IMR-90 (cell line): ENCODE data around the gene ZMAT2. TPM values are rescaled to one million over a fixed set of nuclear protein-coding genes. Genes with fewer than 3 reads are reported as not detected.
A peak's percentile ranks its signal among the peaks of the same experiment; 100 is the strongest.

ENCODE experiments used
- ATAC-seq: fragments of 200-7000 bp; cut with Tn5 transposase; 2 replicates; pipeline ENCODE4 v1.9.1; 2020; ENCODE audit warnings: low read depth, mild to moderate bottlenecking, moderate library complexity
- BruUV-seq: library from RNA; stranded (reverse); fragments of 400-500 nt; replicated peaks from 2 replicates; lab custom pipeline; 2021; lab: Mats Ljungman, UMichigan
- CTCF ChIA-PET: fragments of 300-600 bp; formaldehyde crosslinking; extraction: SDS; loops from one replicate; lab custom pipeline; 2021; ENCODE audit warnings: antibody characterized with exemption; lab: Yijun Ruan, JAX
- POLR2A ChIA-PET: fragments of 300-600 bp; sonication (Branson Sonifier 250); formaldehyde crosslinking; loops from one replicate; lab custom pipeline; 2022; ENCODE audit warnings: antibody characterized with exemption; ENCODE audit not compliant: unreplicated experiment; lab: Charles Lee
- DNase-seq: peaks from one replicate; pipeline ENCODE4 v3.0.0; 2013
- H2AFZ ChIP-seq: replicated peaks from 2 replicates; pipeline ENCODE3; 2013; ENCODE audit warnings: low read length, mild to moderate bottlenecking; ENCODE audit not compliant: poor library complexity
- H2AK5ac ChIP-seq: 2 replicates; pipeline ENCODE4 v1.6.1; 2013; ENCODE audit warnings: low read depth, low read length, inconsistent platforms
- H2AK9ac ChIP-seq: replicated peaks from 2 replicates; pipeline ENCODE3; 2013; ENCODE audit warnings: mild to moderate bottlenecking, low read depth, low read length, moderate library complexity; ENCODE audit not compliant: poor library complexity
- H2BK120ac ChIP-seq: 2 replicates; pipeline ENCODE4 v1.6.1; 2013; ENCODE audit warnings: low read depth, low read length, inconsistent platforms
- H2BK15ac ChIP-seq: 3 replicates; pipeline ENCODE4 v1.6.1; 2013; ENCODE audit warnings: low read depth, low read length, inconsistent platforms
- H2BK20ac ChIP-seq: 2 replicates; pipeline ENCODE4 v1.6.1; 2013; ENCODE audit warnings: low read depth, mild to moderate bottlenecking, inconsistent platforms, low read length, moderate library complexity
- H2BK5ac ChIP-seq: 2 replicates; pipeline ENCODE4 v1.6.1; 2013; ENCODE audit warnings: mild to moderate bottlenecking, low read depth, low read length, inconsistent platforms; ENCODE audit not compliant: poor library complexity, severe bottlenecking
- H3K14ac ChIP-seq: replicated peaks from 2 replicates; pipeline ENCODE4 v1.6.1; 2013; ENCODE audit warnings: low read depth, low read length, inconsistent platforms
- H3K18ac ChIP-seq: 2 replicates; pipeline ENCODE4 v1.6.1; 2013; ENCODE audit warnings: low read depth, low read length, control low read depth
- H3K23ac ChIP-seq: 2 replicates; pipeline ENCODE4 v1.6.1; 2013; ENCODE audit warnings: low read depth, low read length, inconsistent platforms
- H3K27ac ChIP-seq: 2 replicates; pipeline ENCODE4 v1.5.1; 2013; ENCODE audit warnings: mild to moderate bottlenecking, control low read depth, low read length; ENCODE audit not compliant: insufficient read depth
- H3K27me3 ChIP-seq: 2 replicates; pipeline ENCODE4 v1.6.1; 2013; ENCODE audit warnings: low read length; ENCODE audit not compliant: control insufficient read depth, insufficient read depth
- H3K36me3 ChIP-seq: 2 replicates; pipeline ENCODE4 v1.6.1; 2013; ENCODE audit warnings: low read length, mixed read lengths; ENCODE audit not compliant: control insufficient read depth, insufficient read depth
- H3K4ac ChIP-seq: 2 replicates; pipeline ENCODE4 v1.6.1; 2013; ENCODE audit warnings: low read depth, low read length, inconsistent platforms
- H3K4me1 ChIP-seq: 2 replicates; pipeline ENCODE4 v1.6.1; 2013; ENCODE audit warnings: low read length, mixed read lengths; ENCODE audit not compliant: control insufficient read depth, insufficient read depth
- H3K4me2 ChIP-seq: 2 replicates; pipeline ENCODE4 v1.6.1; 2013; ENCODE audit warnings: low read depth, mild to moderate bottlenecking, control low read depth, low read length, moderate library complexity
- H3K4me3 ChIP-seq: 2 replicates; pipeline ENCODE4 v1.5.1; 2013; ENCODE audit warnings: low read depth, mild to moderate bottlenecking, control low read depth, low read length, moderate library complexity; ENCODE audit not compliant: insufficient read depth
- H3K56ac ChIP-seq: 2 replicates; pipeline ENCODE4 v1.6.1; 2013; ENCODE audit warnings: low read length, inconsistent platforms; ENCODE audit not compliant: insufficient read depth; ENCODE audit errors: extremely low read depth
- H3K79me1 ChIP-seq, 2 experiments: 2 replicates each; pipeline ENCODE4 v1.6.1; 2013; ENCODE audit warnings: low read length in 2 of 2, inconsistent platforms in 1 of 2, low read depth in 1 of 2
- H3K9ac ChIP-seq: 2 replicates; pipeline ENCODE4 v1.6.1; 2013; ENCODE audit warnings: low read depth, low read length, control low read depth
- H3K9me1 ChIP-seq: 2 replicates; pipeline ENCODE4 v1.6.1; 2013; ENCODE audit warnings: low read length, inconsistent platforms; ENCODE audit not compliant: insufficient read depth
- H3K9me3 ChIP-seq: 2 replicates; pipeline ENCODE4 v1.6.1; 2013; ENCODE audit warnings: low read length; ENCODE audit not compliant: control insufficient read depth, insufficient read depth
- H4K20me1 ChIP-seq: 2 replicates; pipeline ENCODE4 v1.6.1; 2013; ENCODE audit warnings: low read length, inconsistent platforms; ENCODE audit not compliant: insufficient read depth
- H4K5ac ChIP-seq: 2 replicates; pipeline ENCODE4 v1.6.1; 2013; ENCODE audit warnings: mild to moderate bottlenecking, low read depth, low read length, control low read depth
- H4K8ac ChIP-seq, 2 experiments: 2 replicates each; pipeline ENCODE4 v1.6.1; 2013; ENCODE audit warnings: low read depth in 2 of 2, low read length in 2 of 2, control low read depth in 1 of 2, inconsistent platforms in 1 of 2
- H4K91ac ChIP-seq: 2 replicates; pipeline ENCODE4 v1.6.1; 2013; ENCODE audit warnings: low read depth, low read length, inconsistent platforms; ENCODE audit not compliant: insufficient read depth
- BHLHE40 ChIP-seq: fragments of 150-350 bp; IDR thresholded peaks from 2 replicates; pipeline ENCODE4 v1.6.1; 2016; ENCODE audit warnings: mild to moderate bottlenecking, low read depth, low read length
- CEBPB ChIP-seq: IDR thresholded peaks from 2 replicates; pipeline ENCODE4 v1.6.1; 2012; ENCODE audit warnings: low read depth, low read length, improper control_type of control experiment
- CHD1 ChIP-seq: IDR thresholded peaks from 2 replicates; pipeline ENCODE4 v1.6.1; 2012; ENCODE audit warnings: low read depth, low read length, improper control_type of control experiment
- ELK1 ChIP-seq: fragments of 150-350 bp; IDR thresholded peaks from 2 replicates; pipeline ENCODE4 v1.6.1; 2016; ENCODE audit warnings: low read depth, mild to moderate bottlenecking, low read length, moderate library complexity, borderline replicate concordance
- FOS ChIP-seq: fragments of 150-350 bp; IDR thresholded peaks from 2 replicates; pipeline ENCODE4 v1.6.1; 2016; ENCODE audit warnings: low read depth, low read length
- MAZ ChIP-seq: IDR thresholded peaks from 2 replicates; pipeline ENCODE4 v1.6.1; 2012; ENCODE audit warnings: low read depth, mild to moderate bottlenecking, low read length, improper control_type of control experiment, moderate library complexity, borderline replicate concordance
- MXI1 ChIP-seq: IDR thresholded peaks from 2 replicates; pipeline ENCODE4 v1.6.1; 2012; ENCODE audit warnings: low read depth, mild to moderate bottlenecking, low read length, moderate library complexity, borderline replicate concordance
- NFE2L2 ChIP-seq: fragments of 150-350 bp; IDR thresholded peaks from 2 replicates; pipeline ENCODE4 v1.6.1; 2016; ENCODE audit warnings: low read depth, mild to moderate bottlenecking, low read length
- POLR2A ChIP-seq: IDR thresholded peaks from 2 replicates; pipeline ENCODE4 v1.6.1; 2012; ENCODE audit warnings: mild to moderate bottlenecking, low read depth, low read length
- RAD21 ChIP-seq: IDR thresholded peaks from 2 replicates; pipeline ENCODE4 v1.6.1; 2012; ENCODE audit warnings: low read length, improper control_type of control experiment
- RFX5 ChIP-seq: IDR thresholded peaks from 2 replicates; pipeline ENCODE4 v1.8.0; 2012; ENCODE audit warnings: low read depth, mild to moderate bottlenecking, low read length, moderate library complexity
- WGBS, 2 experiments: methylation state at CpG; one replicate each; pipeline versions ENCODE4 v1.1.5 to v1.1.7; 2013; ENCODE audit warnings: missing lambda C conversion rate in 2 of 2; ENCODE audit not compliant: insufficient read length in 1 of 2; ENCODE audit errors: extremely low coverage in 2 of 2; 5-methylcytosine and 5-hydroxymethylcytosine counted together
- dilution Hi-C: fragments of 300-500 bp; cut with HindIII; formaldehyde crosslinking; loops from one replicate; pipeline ENCODE4 v1.14.3; 2018; ENCODE audit warnings: low sequenced_read_pairs; ENCODE audit not compliant: unreplicated experiment
- in situ Hi-C: fragments of 300-500 bp; cut with MboI; formaldehyde crosslinking; loops from 3 replicates; pipeline ENCODE4 v1.14.3; 2019; ENCODE audit warnings: low sequenced_read_pairs, inconsistent platforms, mixed read lengths
- intact Hi-C: fragments of 100-400 bp; cut with micrococcal nuclease; formaldehyde crosslinking; loops from 2 replicates; pipeline ENCODE4 v1.10.0; 2022
- polyA plus RNA-seq, 3 experiments: library from polyadenylated mRNA; depleted of rRNA; stranded (reverse); fragments of >200 nt; gene quantifications; 2 replicates each; pipeline ENCODE4 v1.2.3, GENCODE V29; 2012; ENCODE audit warnings: low replicate concordance in 1 of 3
- total RNA-seq: library from RNA; depleted of rRNA; stranded (reverse); fragments of >200 nt; gene quantifications from 2 replicates; pipeline ENCODE4 v1.2.3, GENCODE V29; 2012
- TF ChIP-seq, protein P1 (sequence below): fragments of 150-350 bp; IDR thresholded peaks from 2 replicates; pipeline ENCODE4 v1.6.1; 2017; ENCODE audit warnings: mild to moderate bottlenecking, antibody characterized with exemption, low read length, low read depth
- TF ChIP-seq, protein P2 (sequence below): conservative IDR thresholded peaks from 2 replicates; pipeline ENCODE4 v1.5.1; 2012; ENCODE audit warnings: mild to moderate bottlenecking, low read depth, low read length, improper control_type of control experiment

ZMAT2 gene
- total and polyA plus RNA-seq, 2 of the 4 experiments (the other 2 are of a cell fraction), result 16.3 to 41.2 TPM

DNA sequence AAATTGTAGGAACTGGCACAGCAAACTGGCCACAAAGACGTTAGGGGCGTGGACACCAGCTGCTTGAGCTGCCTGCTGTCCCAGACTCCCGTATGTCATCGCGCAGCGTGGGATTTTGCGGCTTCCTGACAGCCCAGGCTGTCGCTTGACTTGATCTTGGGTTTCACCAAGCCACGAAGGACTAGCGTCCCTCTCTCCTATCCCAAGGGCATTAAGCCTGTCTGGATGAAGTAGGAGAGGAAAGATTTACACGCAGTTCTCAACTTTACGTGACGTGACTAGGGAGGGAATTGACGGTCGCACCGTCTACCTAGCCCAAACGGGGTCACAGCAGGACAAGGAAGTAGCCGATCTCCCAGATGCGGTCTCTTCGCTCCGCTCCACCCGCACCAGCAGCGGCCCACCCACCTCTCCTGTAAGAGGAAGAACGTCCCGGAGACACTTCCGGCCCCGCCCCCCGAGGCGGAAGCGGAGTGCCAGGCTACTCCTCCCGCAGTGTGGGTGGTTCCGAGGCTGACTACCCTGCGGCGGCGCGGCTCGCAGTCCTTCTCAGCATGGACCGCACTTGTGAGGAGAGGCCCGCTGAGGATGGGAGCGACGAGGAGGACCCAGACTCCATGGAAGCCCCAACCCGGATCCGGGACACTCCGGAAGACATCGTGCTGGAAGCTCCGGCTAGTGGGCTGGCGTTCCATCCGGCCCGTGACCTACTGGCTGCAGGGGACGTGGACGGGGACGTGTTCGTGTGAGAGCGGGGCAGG lies 35.7 kb upstream of the ZMAT2 start, which contains the start of gene WDR55:
Gene WDR55, plus strand, starts transcription at position 546 of the 761 bp plus-strand sequence. Its CDS starts 9 bp downstream, at position 555.
- dilution Hi-C loops, result no loop called here
- no peaks in the 10 kb centered on the region for H3K9me3 ChIP-seq
- H3K79me1 ChIP-seq, result peaks cover 23 to 48% of the 10 kb centered on the region in 2 experiments
- H2BK120ac ChIP-seq, result peak within 1 kb of the TSS; percentile 41
- ChIA-PET CTCF (no interaction called here), POLR2A (interaction anchor here (1.2 kb wide), 1 partner anchor 107 kb away, joined by 3 read pairs; the partner anchor contains the start of gene SRA1)
- peak within 1 kb of the TSS; percentile 58 for H4K91ac ChIP-seq
- H3K4me3 ChIP-seq, result peak within 1 kb of the TSS; percentile 86
- no TSS peak for BruUV-seq
- no peaks in the 10 kb centered on the region for H3K27me3 ChIP-seq
- H3K4me1 ChIP-seq, result peaks cover 3% of the 10 kb centered on the region; the same call in 1 of the 2 replicates
- ATAC-seq (peak; percentile 97), DNase-seq (peak; percentile 88)
- peak within 1 kb of the TSS; percentile 93 for H2BK5ac ChIP-seq
- peak within 1 kb of the TSS; percentile 96 for H3K4me2 ChIP-seq
- TF ChIP-seq CEBPB, result no peak
- TF ChIP-seq MXI1, result peak; percentile 90
- TF ChIP-seq BHLHE40, result peak; percentile 34; the same call in 1 of the 2 replicates
- TF ChIP-seq ELK1, result no peak
- 0 out of 2 replicates have a peak, but pooled peaks have one; percentile 27 for TF ChIP-seq CHD1
- no peak for TF ChIP-seq FOS
- TF ChIP-seq, protein P1, sequence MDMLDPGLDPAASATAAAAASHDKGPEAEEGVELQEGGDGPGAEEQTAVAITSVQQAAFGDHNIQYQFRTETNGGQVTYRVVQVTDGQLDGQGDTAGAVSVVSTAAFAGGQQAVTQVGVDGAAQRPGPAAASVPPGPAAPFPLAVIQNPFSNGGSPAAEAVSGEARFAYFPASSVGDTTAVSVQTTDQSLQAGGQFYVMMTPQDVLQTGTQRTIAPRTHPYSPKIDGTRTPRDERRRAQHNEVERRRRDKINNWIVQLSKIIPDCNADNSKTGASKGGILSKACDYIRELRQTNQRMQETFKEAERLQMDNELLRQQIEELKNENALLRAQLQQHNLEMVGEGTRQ, result no peak
- peak; percentile 91 for TF ChIP-seq POLR2A
- 0 out of 2 replicates have a peak, but pooled peaks have one; percentile 5 for TF ChIP-seq RAD21
- TF ChIP-seq, protein P2, sequence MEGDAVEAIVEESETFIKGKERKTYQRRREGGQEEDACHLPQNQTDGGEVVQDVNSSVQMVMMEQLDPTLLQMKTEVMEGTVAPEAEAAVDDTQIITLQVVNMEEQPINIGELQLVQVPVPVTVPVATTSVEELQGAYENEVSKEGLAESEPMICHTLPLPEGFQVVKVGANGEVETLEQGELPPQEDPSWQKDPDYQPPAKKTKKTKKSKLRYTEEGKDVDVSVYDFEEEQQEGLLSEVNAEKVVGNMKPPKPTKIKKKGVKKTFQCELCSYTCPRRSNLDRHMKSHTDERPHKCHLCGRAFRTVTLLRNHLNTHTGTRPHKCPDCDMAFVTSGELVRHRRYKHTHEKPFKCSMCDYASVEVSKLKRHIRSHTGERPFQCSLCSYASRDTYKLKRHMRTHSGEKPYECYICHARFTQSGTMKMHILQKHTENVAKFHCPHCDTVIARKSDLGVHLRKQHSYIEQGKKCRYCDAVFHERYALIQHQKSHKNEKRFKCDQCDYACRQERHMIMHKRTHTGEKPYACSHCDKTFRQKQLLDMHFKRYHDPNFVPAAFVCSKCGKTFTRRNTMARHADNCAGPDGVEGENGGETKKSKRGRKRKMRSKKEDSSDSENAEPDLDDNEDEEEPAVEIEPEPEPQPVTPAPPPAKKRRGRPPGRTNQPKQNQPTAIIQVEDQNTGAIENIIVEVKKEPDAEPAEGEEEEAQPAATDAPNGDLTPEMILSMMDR, result no peak; the same call in 1 of the 2 replicates
- peak; percentile 93 for TF ChIP-seq MAZ
- TF ChIP-seq RFX5, result no peak
- TF ChIP-seq NFE2L2, result no peak
- peaks cover 19% of the 10 kb centered on the region for H4K20me1 ChIP-seq
- peak within 1 kb of the TSS; percentile 96 for H3K18ac ChIP-seq
- H2AK9ac ChIP-seq, result peak within 1 kb of the TSS; percentile 98
- H3K27ac ChIP-seq, result peak within 1 kb of the TSS; percentile 92
- peak within 1 kb of the TSS; percentile 94 for H3K14ac ChIP-seq
- H3K4ac ChIP-seq, result peak within 1 kb of the TSS; percentile 89
- H2AFZ ChIP-seq, result peak within 1 kb of the TSS; percentile 94
- H2AK5ac ChIP-seq, result peak within 1 kb of the TSS; percentile 81
- WGBS, 2 experiments, result 0% methylated on average over 23 of the region's 54 CpGs; no CpG with 5 or more reads in 1 of the 2 experiments
- peak within 1 kb of the TSS; percentile 71 to 96 for H4K8ac ChIP-seq
- H3K23ac ChIP-seq, result peak within 1 kb of the TSS; percentile 94
- H3K9ac ChIP-seq, result peak within 1 kb of the TSS; percentile 94
- H3K56ac ChIP-seq, result peak within 1 kb of the TSS; percentile 95
- in situ Hi-C loops, result no loop called here
- peak within 1 kb of the TSS; percentile 13; the same call in 2 of the 3 replicates for H2BK15ac ChIP-seq
- peak within 1 kb of the TSS; percentile 99 for H4K5ac ChIP-seq
- H3K9me1 ChIP-seq, result peaks cover 15% of the 10 kb centered on the region; the same call in 1 of the 2 replicates
- peaks cover 46% of the 10 kb centered on the region for H3K36me3 ChIP-seq
- H2BK20ac ChIP-seq, result 0 out of 2 replicates have a peak within 1 kb of the TSS, but pooled peaks have one; percentile 35
- intact Hi-C loops, result loop anchor here (1.0 kb wide), 1 partner anchor 27 kb away; the partner anchor contains the start of genes HARS1 and HARS2
